ENCODE measurements around the gene WDR35.
A peak's percentile ranks its signal among the peaks of the same experiment; 100 is the strongest.

The WDR35 gene

GRCh38 chr2:19989667-19990415 is at the start of gene WDR35:
Gene WDR35 (minus strand): TSS chr2:19990105. CDS start chr2:19990015, 90 bp downstream.
- DNase-seq, result peak; percentile 90

GRCh38 chr2:20037660-20038059 is 47.8 kb upstream of the WDR35 start:
- no peak for DNase-seq

- no peak for DNase-seq
These were observed 46.2 kb upstream of the WDR35 start for GRCh38 chr2:20035955-20036666.

GRCh38 chr2:20034821-20035220 is 44.9 kb upstream of the WDR35 start:
- no peak for DNase-seq

GRCh38 chr2:20034218-20034617 is 44.3 kb upstream of the WDR35 start:
- DNase-seq, result no peak

GRCh38 chr2:20033322-20033721 is 43.4 kb upstream of the WDR35 start:
- no peak for DNase-seq

- no peak for DNase-seq
These were observed 40.3 kb upstream of the WDR35 start for GRCh38 chr2:20030224-20030623.

GRCh38 chr2:20027705-20028434 is 38.0 kb upstream of the WDR35 start:
- DNase-seq, result no peak

GRCh38 chr2:20027260-20027677 is 37.4 kb upstream of the WDR35 start:
- no peak for DNase-seq

GRCh38 chr2:20025065-20025786 is 35.3 kb upstream of the WDR35 start:
- DNase-seq, result no peak

GRCh38 chr2:20023688-20024087 is 33.8 kb upstream of the WDR35 start:
- DNase-seq, result no peak

GRCh38 chr2:20021405-20022009 is 31.6 kb upstream of the WDR35 start:
- DNase-seq, result no peak

- DNase-seq, result no peak
These were observed 29.8 kb upstream of the WDR35 start for GRCh38 chr2:20019747-20020146.

- no peak for DNase-seq
These were observed 28.8 kb upstream of the WDR35 start for GRCh38 chr2:20018601-20019152.

GRCh38 chr2:20016346-20016745 is 26.4 kb upstream of the WDR35 start:
- no peak for DNase-seq

GRCh38 chr2:20015482-20016083 is 25.7 kb upstream of the WDR35 start:
- no peak for DNase-seq

GRCh38 chr2:20013126-20013849 is 23.4 kb upstream of the WDR35 start:
- peak; percentile 43 for DNase-seq

- DNase-seq, result peak; percentile 65
These were observed 22.6 kb upstream of the WDR35 start, which contains the start of gene MATN3 for GRCh38 chr2:20012282-20013125. Gene MATN3 (minus strand): TSS chr2:20012668. CDS start chr2:20012631, 37 bp downstream.

GRCh38 chr2:20012032-20012281 is 22.1 kb upstream of the WDR35 start:
- no peak for DNase-seq

All from femur (tissue), 1 donor.